ENCODE data around the gene PHF23.
"Not testable (repeated sequence)": the region's sequence is repeated elsewhere in the genome, so short reads cannot be mapped to it uniquely, and the experiment has no call there.

Gene PHF23

GRCh38 chr17:7258731-7259554 lies 19.7 kb upstream of the PHF23 start:
- no peak for DNase-seq

GRCh38 chr17:7256766-7257456 lies 17.7 kb upstream of the PHF23 start:
- no peak for DNase-seq

DNA sequence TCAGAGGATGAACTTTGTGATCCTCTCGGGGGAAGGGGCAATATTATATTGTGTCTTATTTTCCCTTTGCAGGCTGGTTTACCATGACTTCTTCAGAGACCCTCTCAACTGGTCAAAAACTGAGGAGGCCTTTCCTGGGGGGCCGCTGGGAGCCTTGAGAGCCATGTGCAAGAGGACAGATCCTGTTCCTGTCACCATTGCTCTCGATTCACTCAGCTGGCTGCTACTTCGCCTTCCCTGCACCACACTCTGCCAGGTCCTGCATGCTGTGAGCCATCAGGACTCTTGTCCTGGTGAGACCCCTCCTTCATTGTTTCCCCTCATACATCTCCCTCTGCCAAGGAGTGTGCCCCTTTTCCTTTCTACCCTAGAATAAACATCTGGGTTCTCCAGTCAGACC lies 15.3 kb upstream of the PHF23 start:
- DNase-seq = no peak

DNA sequence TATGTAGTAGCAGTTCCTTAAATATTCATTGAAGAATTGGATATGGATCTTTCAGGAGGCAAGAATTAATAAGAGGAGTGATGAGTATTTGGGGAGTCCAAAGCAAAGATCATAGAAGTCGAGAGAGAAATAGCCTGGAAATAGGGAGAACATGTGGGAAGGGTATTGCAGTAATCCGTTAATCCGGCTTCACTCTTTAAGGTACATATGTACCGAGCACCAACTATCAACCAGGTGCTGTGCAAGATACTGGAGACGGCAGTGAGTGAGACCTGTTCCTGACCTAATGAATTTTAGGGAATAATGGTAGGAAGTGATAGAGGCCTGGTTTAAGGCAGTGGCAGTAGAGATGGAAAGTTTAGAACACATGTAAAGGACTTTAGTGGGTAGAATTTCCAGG lies 13.8 kb upstream of the PHF23 start:
- no peak for DNase-seq

GRCh38 chr17:7252176-7253043 lies 13.2 kb upstream of the PHF23 start, which contains the start of gene ELP5:
Gene ELP5 (plus strand): TSS chr17:7252215. CDS start chr17:7252551, 336 bp downstream.
- peak; percentile 72 to 80 (median 74) for DNase-seq

DNA sequence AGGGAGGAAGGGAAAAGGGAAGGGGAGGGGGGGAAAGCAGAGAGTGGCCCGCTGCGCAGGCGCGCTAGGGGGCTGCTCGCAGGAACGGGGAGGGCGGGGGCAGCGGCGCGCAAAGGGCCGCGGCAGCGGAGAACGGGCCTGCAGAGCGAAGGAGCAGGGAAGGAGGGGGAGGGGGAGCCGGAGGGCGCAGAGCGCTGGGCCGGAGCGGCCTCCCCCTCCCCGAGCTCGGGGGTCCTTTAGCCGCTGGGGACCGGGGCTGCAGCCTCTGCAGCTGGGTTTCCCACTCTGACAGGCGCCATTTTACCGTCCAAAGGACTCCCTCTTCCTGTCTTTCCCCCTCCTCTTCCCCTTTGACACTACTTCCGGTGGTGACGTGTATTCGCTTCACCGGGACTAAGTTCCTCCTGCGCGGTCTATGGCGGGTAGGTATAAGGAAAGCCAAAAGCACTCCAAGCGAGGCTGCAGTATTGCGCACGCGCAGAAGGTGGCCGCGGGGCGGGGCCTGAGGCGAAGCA lies 12.5 kb upstream of the PHF23 start, which contains the start of gene CTDNEP1:
Gene CTDNEP1 (minus strand): TSS at position 74 of the 515 bp plus-strand sequence. CDS start 438 bp downstream, outside the sequence.
- peak; percentile 96 to 99 (median 96) for DNase-seq

GRCh38 chr17:7250695-7251627 lies 11.7 kb upstream of the PHF23 start:
- no peak for DNase-seq

DNA sequence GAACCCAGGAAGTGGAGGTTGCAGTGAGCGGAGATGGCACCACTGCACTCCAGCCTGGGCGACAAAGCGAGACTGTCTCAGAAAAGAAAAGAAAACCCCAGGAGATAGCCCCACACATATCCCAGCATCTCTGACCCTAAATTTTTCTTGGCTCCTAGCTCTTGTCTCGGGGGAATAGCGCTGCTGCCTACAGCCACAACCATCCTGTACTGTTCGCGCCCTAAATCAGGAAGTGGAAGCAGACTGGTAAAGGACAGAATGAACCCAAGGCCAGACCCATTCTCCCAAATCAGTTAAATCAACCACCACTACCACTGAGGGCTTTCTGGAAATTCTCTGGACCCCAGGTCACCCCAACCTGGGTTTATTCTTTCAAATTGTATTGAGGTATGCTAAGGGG lies 10.6 kb upstream of the PHF23 start:
- DNase-seq = no peak

DNA sequence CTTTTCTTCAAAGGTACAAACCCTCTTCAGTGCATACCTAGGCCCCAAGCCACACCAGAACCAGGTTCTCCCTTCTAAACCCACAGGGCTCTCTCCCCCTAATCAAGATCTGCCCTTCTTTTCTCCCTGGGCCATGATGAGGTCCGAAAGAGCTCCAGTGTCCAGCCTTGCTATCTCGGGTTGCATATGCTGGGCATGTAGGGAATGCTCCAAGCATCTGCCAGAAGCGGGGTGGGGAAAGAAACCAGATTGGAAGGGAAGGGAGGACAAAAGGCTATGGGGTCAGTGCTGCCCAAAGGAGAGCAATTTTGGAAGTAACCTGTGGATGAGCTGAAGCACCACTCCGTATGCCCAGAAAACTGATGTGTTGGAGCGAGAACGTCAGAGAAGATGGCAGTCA lies 10.0 kb upstream of the PHF23 start:
- no peak for DNase-seq

DNA sequence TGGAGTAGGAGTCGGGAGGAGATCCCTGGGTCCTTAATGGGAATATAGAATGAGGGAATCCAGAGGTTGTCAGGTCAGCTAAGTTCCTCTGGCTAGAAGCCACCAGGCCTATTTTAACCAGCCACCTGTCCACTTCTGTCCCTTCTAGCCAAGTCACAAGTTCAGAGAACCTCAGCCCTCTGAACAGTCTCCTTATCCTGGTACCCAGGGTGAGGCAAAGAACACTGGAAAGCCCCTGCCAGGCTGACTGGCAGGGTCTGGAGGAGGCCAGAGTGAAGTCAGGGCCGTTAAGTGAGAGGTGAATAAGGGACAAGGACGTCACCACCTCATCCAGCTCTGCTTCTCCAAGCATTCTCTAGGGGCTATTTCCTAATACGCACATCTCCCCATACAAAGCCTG lies 9.5 kb upstream of the PHF23 start:
- no peak for DNase-seq

DNA sequence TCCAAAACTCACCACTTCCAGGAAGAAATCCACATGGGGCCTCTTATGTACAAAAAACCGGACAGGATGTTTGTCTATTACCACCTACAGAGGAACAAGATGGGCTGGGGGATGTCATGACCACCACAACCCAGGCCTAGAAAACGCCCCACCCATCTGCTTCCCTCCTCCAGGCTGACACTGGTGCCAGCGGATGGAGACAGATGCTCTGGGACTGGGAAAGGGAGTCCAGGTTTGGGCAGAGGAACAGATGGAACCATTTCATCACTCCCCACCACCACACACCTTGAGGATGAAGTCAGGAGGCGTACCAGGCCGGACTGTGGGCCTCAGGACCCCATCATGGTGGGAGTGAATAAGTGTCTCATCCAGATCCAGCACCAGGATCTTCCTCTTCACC lies 7.5 kb upstream of the PHF23 start:
- no peak for DNase-seq

- DNase-seq = not testable (repeated sequence)
These were observed 4.6 kb upstream of the PHF23 start for GRCh38 chr17:7243838-7244237.

GRCh38 chr17:7243453-7243729 lies 4.1 kb upstream of the PHF23 start:
- no peak for DNase-seq

DNA sequence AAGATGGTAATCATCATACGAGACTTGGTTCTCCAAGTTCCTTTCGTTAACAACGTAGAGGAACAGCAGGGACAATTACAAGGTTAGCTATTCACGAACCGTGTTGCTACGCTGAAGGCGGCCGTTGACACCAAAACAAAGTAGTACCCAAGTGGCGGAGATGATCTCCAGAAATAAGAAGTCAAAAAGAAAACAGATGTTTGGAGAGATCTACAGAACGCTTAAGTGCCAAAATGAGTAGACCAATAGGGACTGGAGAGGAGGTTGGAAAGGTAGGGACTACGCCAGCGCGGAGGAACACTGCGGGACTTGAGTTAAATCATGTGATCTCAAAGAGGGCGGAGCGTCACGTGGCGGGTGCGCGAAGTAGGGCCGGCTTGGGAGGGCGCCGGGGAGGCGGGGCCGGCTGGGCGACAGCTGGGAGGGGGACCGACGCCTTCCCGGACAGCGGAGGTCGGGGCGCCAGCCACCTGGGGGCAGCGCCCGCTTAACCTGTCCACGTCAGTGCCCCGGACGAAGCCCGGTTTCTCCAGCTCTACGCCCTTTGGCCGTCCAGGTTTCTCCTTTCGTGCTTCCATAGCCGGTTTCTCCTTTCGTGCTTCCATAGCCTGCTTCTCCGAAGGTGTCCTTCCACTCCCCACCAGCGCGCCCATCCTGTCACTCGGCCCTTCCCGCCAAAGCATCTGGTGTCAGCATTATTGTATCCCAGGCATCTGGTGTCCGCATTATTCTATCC lies 3.6 kb upstream of the PHF23 start:
- DNase-seq = peak; percentile 79 to 88 (median 86)

- peak; percentile 81 to 90 (median 86) for DNase-seq
These were observed 2.8 kb upstream of the PHF23 start, which contains the start of gene GABARAP for GRCh38 chr17:7241783-7242716. Gene GABARAP (minus strand): TSS chr17:7242449. CDS start chr17:7242330, 119 bp downstream.

DNA sequence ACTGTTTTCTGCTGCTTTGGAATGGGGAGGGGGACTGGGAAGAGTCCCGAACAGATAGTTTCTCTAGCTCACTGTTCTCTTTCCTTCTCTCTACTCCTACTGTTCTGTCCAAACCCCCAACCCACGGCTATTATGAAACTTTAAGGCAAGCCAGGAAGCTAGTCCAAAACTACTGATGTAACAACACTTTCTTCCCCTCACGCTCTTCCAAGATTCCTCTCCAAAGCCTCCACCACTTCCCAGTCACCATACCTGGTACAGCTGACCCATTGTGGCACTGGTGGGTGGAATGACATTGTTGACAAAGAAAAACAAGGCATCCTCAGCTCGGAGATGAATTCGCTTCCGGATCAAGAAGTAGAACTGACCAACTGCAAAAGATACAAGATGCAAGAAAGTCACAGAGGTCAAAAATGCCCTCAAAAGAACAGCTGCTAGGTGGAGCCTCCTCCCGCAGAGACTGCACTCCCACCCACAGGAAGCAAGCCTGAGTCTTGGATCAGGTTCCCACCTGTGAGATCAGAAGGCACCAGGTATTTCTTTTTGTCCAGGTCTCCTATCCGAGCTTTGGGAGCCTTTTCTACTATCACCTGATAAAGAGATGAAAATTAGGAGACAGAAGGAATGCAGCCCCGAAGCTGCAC lies 2.0 kb upstream of the PHF23 start:
- DNase-seq = no peak

- no peak for DNase-seq
These were observed 1.1 kb upstream of the PHF23 start for GRCh38 chr17:7240375-7240774.

- peak in 2 of 4 experiments; percentile 48 to 52 for DNase-seq
These were observed 702 bp downstream of the PHF23 start for GRCh38 chr17:7238420-7239090.
